Naive thymus-derived CD4-positive, alpha-beta T cell (primary cell): ENCODE measurements around the gene ODAM. TPM values are rescaled to one million over a fixed set of nuclear protein-coding genes. Genes with fewer than 3 reads are reported as not detected.
"Not testable (repeated sequence)": the region's sequence is repeated elsewhere in the genome, so short reads cannot be mapped to it uniquely, and the experiment has no call there.

ENCODE experiments used
- ATAC-seq: fragments of 150-1000 bp; cut with Tn5 transposase; 2 replicates; pipeline ENCODE4 v1.10.0; 2021; ENCODE audit warnings: mild to moderate bottlenecking, moderate library complexity
- CTCF ChIA-PET: fragments of 350-600 bp; sonication (Branson Sonifier 250); formaldehyde crosslinking; loops from one replicate; lab custom pipeline; 2021; ENCODE audit warnings: antibody characterized with exemption; lab: Charles Lee
- POLR2A ChIA-PET: fragments of 350-600 bp; sonication (Branson Sonifier 250); formaldehyde crosslinking; loops from one replicate; lab custom pipeline; 2021; ENCODE audit warnings: antibody characterized with exemption, inconsistent platforms; lab: Charles Lee
- DNase-seq, 9 donors: peaks; one replicate each; pipeline versions ENCODE4 v3.0.0 to v3.0.0-alpha.2; 2020 to 2022; ENCODE audit warnings: mixed read lengths in 1 of 9
- H3K27ac ChIP-seq: one replicate; pipeline ENCODE4 v1.7.0; 2013; ENCODE audit warnings: mild to moderate bottlenecking, low read depth, low read length, moderate library complexity
- H3K27me3 ChIP-seq, 2 donors: one replicate each; pipeline ENCODE4 v1.7.0; 2013; ENCODE audit warnings: low read length in 2 of 2, mild to moderate bottlenecking in 2 of 2, moderate library complexity in 2 of 2; ENCODE audit not compliant: control insufficient read depth in 2 of 2, insufficient read depth in 2 of 2
- H3K36me3 ChIP-seq, 3 experiments: 1 replicate in 2 of 3; 2 replicates in 1 of 3; pipeline ENCODE4 v1.7.0; 2013; ENCODE audit warnings: low read length in 3 of 3, mild to moderate bottlenecking in 3 of 3, moderate library complexity in 1 of 3; ENCODE audit not compliant: insufficient read depth in 3 of 3, control insufficient read depth in 2 of 3
- H3K4me1 ChIP-seq, 2 donors: one replicate each; pipeline ENCODE4 v1.7.0; 2013; ENCODE audit warnings: low read length in 2 of 2, mild to moderate bottlenecking in 2 of 2, moderate library complexity in 1 of 2; ENCODE audit not compliant: control insufficient read depth in 2 of 2, insufficient read depth in 2 of 2
- H3K4me3 ChIP-seq: 2 replicates; pipeline ENCODE4 v1.7.0; 2013; ENCODE audit warnings: mild to moderate bottlenecking, low read length
- H3K9me3 ChIP-seq, 3 experiments: 1 replicate in 2 of 3; 2 replicates in 1 of 3; pipeline ENCODE4 v1.7.0; 2013; ENCODE audit warnings: low read length in 3 of 3; ENCODE audit not compliant: control insufficient read depth in 2 of 3
- H3K27ac Mint-ChIP-seq, 9 donors: one replicate each; pipeline ENCODE4 v1.8.0; 2020 to 2022; ENCODE audit warnings: mixed read lengths in 9 of 9, mild to moderate bottlenecking in 8 of 9, moderate library complexity in 5 of 9, inconsistent platforms in 2 of 9
- H3K27me3 Mint-ChIP-seq, 5 donors: one replicate each; pipeline ENCODE4 v1.8.0; 2021 to 2022; ENCODE audit warnings: mixed read lengths in 5 of 5, mild to moderate bottlenecking in 1 of 5
- H3K36me3 Mint-ChIP-seq, 5 donors: one replicate each; pipeline ENCODE4 v1.8.0; 2020 to 2022; ENCODE audit warnings: mixed read lengths in 5 of 5, mild to moderate bottlenecking in 3 of 5, inconsistent platforms in 1 of 5
- H3K4me1 Mint-ChIP-seq, 7 donors: one replicate each; pipeline ENCODE4 v1.8.0; 2020 to 2022; ENCODE audit warnings: mixed read lengths in 7 of 7, mild to moderate bottlenecking in 3 of 7, inconsistent platforms in 1 of 7
- H3K4me3 Mint-ChIP-seq, 10 donors: one replicate each; pipeline ENCODE4 v1.8.0; 2020 to 2022; ENCODE audit warnings: mild to moderate bottlenecking in 10 of 10, mixed read lengths in 10 of 10, moderate library complexity in 6 of 10, inconsistent platforms in 2 of 10
- H3K9me3 Mint-ChIP-seq, 11 donors: one replicate each; pipeline ENCODE4 v1.8.0; 2020 to 2022; ENCODE audit warnings: mixed read lengths in 11 of 11, mild to moderate bottlenecking in 4 of 11, inconsistent platforms in 1 of 11, moderate library complexity in 1 of 11
- intact Hi-C, 2 donors: fragments of 100-400 bp; cut with micrococcal nuclease; formaldehyde crosslinking; loops; one replicate each; pipeline ENCODE4 v1.15.1; 2023
- polyA plus RNA-seq, 2 donors: library from polyadenylated mRNA; unstranded; fragments of 300-500 nt; fragmentation: Illumina TruSeq; gene quantifications; one replicate each; pipeline ENCODE4 v1.2.3, GENCODE V29; 2021
- total RNA-seq, 6 experiments: library from RNA in 5 of 6; stranded (reverse) in 5 of 6; gene quantifications; 1 replicate in 5 of 6; 2 replicates in 1 of 6; pipeline ENCODE4 v1.2.3 and lab custom pipeline; 2021 to 2026

The ODAM gene
- total and polyA plus RNA-seq, 7 experiments from 2014 or later: not detected

GRCh38 chr4:70190579-70190978 lies 4.9 kb upstream of the ODAM start:
- intact Hi-C loops: no loop called here
- H3K4me1 Mint-ChIP-seq: no peaks in the 10 kb centered on the region
- H3K9me3 Mint-ChIP-seq: peaks cover 0 to 3% (median 0%) of the 10 kb centered on the region in 11 donors
- no peaks in the 10 kb centered on the region for H3K36me3 Mint-ChIP-seq
- no peaks in the 10 kb centered on the region for H3K9me3 ChIP-seq
- H3K27ac ChIP-seq: no peak overlapping the region
- H3K4me3 Mint-ChIP-seq: no peak overlapping the region
- no peak for ATAC-seq
- H3K27me3 ChIP-seq: no peaks in the 10 kb centered on the region
- no peak for DNase-seq
- no peak overlapping the region for H3K4me3 ChIP-seq
- peaks cover 0 to 5% (median 0%) of the 10 kb centered on the region in 5 donors for H3K27me3 Mint-ChIP-seq
- ChIA-PET POLR2A (no interaction called here), CTCF (interaction anchor here (0.5 kb wide), 1 partner anchor 316 kb away, joined by 3 read pairs; no protein-coding TSS in a partner anchor)
- no peaks in the 10 kb centered on the region for H3K36me3 ChIP-seq
- no peaks in the 10 kb centered on the region for H3K4me1 ChIP-seq
- H3K27ac Mint-ChIP-seq: no peak overlapping the region

DNA sequence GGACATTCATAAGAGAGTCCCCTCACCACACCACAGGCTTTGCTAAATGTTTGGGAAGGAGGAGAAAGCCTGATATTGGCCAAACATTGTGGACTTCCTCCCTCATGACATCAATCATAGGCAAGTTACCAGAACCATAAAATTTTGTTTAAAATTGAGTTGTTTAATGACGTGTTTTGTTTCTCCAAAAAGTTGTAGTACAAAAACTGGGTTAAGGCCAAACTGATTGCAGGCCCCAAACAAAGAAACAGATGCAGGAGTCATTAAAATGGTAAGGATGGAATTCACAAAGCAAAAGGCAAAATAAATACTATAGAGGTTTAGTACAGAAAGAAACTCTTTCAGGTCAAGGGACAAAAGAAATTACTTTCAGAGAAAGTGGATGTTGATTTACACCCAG lies 3.9 kb upstream of the ODAM start:
- intact Hi-C loops: no loop called here
- DNase-seq (no peak), ATAC-seq (no peak)
- Mint-ChIP-seq H3K9me3 (peaks cover 0 to 3% (median 0%) of the 10 kb centered on the region in 11 donors), H3K4me1 (no peaks in the 10 kb centered on the region), H3K27me3 (peaks cover 0 to 5% (median 0%) of the 10 kb centered on the region in 5 donors), H3K27ac (no peak overlapping the region), H3K36me3 (no peaks in the 10 kb centered on the region), H3K4me3 (no peak overlapping the region)
- Histone ChIP-seq H3K4me3 (no peak overlapping the region), H3K9me3 (no peaks in the 10 kb centered on the region), H3K27me3 (no peaks in the 10 kb centered on the region), H3K27ac (no peak overlapping the region), H3K36me3 (no peaks in the 10 kb centered on the region), H3K4me1 (no peaks in the 10 kb centered on the region)
- ChIA-PET CTCF (no interaction called here), POLR2A (no interaction called here)

DNA sequence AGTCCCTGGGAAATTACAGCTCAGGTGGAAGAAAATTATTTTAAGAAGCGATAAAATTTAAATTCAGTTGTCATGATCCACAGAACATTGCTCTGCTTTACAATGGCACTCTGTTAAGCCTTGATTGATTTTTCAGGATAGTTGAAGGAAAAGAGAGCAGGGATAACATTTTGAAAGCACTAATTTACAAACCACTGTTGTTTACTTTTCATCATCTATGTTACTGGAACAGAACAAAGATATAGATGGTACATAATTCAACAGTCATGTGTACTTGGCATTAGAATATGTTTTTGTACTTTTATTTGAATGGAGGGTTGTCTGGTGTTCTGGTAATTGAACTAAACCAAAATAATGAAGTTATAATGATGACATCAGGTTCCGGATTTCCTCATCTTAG lies 2.6 kb upstream of the ODAM start:
- peaks cover 0 to 5% (median 0%) of the 10 kb centered on the region in 5 donors for H3K27me3 Mint-ChIP-seq
- ChIA-PET POLR2A (no interaction called here), CTCF (no interaction called here)
- H3K9me3 Mint-ChIP-seq: peaks cover 0 to 3% (median 0%) of the 10 kb centered on the region in 11 donors
- DNase-seq: no peak
- no peaks in the 10 kb centered on the region for H3K4me1 Mint-ChIP-seq
- no peaks in the 10 kb centered on the region for H3K27me3 ChIP-seq
- no peak overlapping the region for H3K4me3 Mint-ChIP-seq
- H3K36me3 Mint-ChIP-seq: no peaks in the 10 kb centered on the region
- no peak overlapping the region for H3K27ac ChIP-seq
- H3K27ac Mint-ChIP-seq: no peak overlapping the region
- intact Hi-C loops: no loop called here
- H3K4me3 ChIP-seq: no peak overlapping the region
- ATAC-seq: no peak
- H3K4me1 ChIP-seq: no peaks in the 10 kb centered on the region
- no peaks in the 10 kb centered on the region for H3K9me3 ChIP-seq
- no peaks in the 10 kb centered on the region for H3K36me3 ChIP-seq

- peaks cover 0 to 3% (median 0%) of the 10 kb centered on the region in 11 donors for H3K9me3 Mint-ChIP-seq
- ATAC-seq (no peak), DNase-seq (no peak)
- no peaks in the 10 kb centered on the region for H3K36me3 ChIP-seq
- H3K4me3 Mint-ChIP-seq: no peak overlapping the region
- H3K4me1 Mint-ChIP-seq: no peaks in the 10 kb centered on the region
- H3K27ac Mint-ChIP-seq: no peak overlapping the region
- no peaks in the 10 kb centered on the region for H3K9me3 ChIP-seq
- peaks cover 0 to 4% (median 0%) of the 10 kb centered on the region in 5 donors for H3K27me3 Mint-ChIP-seq
- intact Hi-C loops: no loop called here
- H3K4me3 ChIP-seq: no peak overlapping the region
- no peak overlapping the region for H3K27ac ChIP-seq
- ChIA-PET POLR2A (no interaction called here), CTCF (no interaction called here)
- no peaks in the 10 kb centered on the region for H3K27me3 ChIP-seq
- no peaks in the 10 kb centered on the region for H3K36me3 Mint-ChIP-seq
- no peaks in the 10 kb centered on the region for H3K4me1 ChIP-seq
These were observed 1.3 kb downstream of the ODAM start for GRCh38 chr4:70196857-70197256.

- POLR2A ChIA-PET: no interaction called here
- intact Hi-C loops: no loop called here
- H3K27ac ChIP-seq: no peak overlapping the region
- ATAC-seq (no peak), DNase-seq (no peak)
- no peaks in the 10 kb centered on the region for H3K4me1 ChIP-seq
- H3K36me3 ChIP-seq: no peaks in the 10 kb centered on the region
- H3K27ac Mint-ChIP-seq: no peak overlapping the region
- H3K9me3 ChIP-seq: no peaks in the 10 kb centered on the region
- CTCF ChIA-PET: interaction anchor here (0.9 kb wide), 1 partner anchor 15 kb away, joined by 4 read pairs; no protein-coding TSS in a partner anchor
- H3K27me3 Mint-ChIP-seq: peaks cover 0 to 4% (median 0%) of the 10 kb centered on the region in 5 donors
- no peak overlapping the region for H3K4me3 Mint-ChIP-seq
- peaks cover 0 to 3% (median 0%) of the 10 kb centered on the region in 11 donors for H3K9me3 Mint-ChIP-seq
- no peaks in the 10 kb centered on the region for H3K4me1 Mint-ChIP-seq
- H3K4me3 ChIP-seq: no peak overlapping the region
- H3K36me3 Mint-ChIP-seq: no peaks in the 10 kb centered on the region
- no peaks in the 10 kb centered on the region for H3K27me3 ChIP-seq
These were observed 2.3 kb downstream of the ODAM start for GRCh38 chr4:70197842-70198241.

DNA sequence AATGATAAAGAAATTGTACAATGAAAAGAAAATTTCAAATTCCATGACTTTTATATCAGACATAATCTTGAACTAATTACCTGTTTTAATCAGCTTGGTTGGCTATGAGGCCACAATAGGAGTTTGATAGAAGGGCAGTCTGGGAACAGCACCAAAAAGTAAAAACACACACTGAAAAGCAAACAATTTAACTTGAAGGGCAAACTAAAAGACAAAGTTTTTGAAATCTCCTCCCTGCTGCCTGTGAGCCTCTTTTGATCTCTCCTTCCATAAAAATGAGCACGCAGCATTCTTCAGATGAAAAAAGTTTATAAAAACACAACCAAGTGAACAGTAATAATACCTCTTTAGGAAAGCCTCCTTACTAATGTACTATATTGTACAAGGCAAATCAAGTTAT lies 8.1 kb downstream of the ODAM start:
- peaks cover 0 to 5% (median 0%) of the 10 kb centered on the region in 11 donors for H3K9me3 Mint-ChIP-seq
- Histone ChIP-seq H3K4me3 (no peak overlapping the region), H3K9me3 (no peaks in the 10 kb centered on the region), H3K36me3 (no peaks in the 10 kb centered on the region), H3K4me1 (no peaks in the 10 kb centered on the region), H3K27ac (no peak overlapping the region), H3K27me3 (no peaks in the 10 kb centered on the region)
- no peak overlapping the region for H3K4me3 Mint-ChIP-seq
- no peak for DNase-seq
- ChIA-PET CTCF (no interaction called here), POLR2A (no interaction called here)
- H3K27ac Mint-ChIP-seq: no peak overlapping the region
- H3K27me3 Mint-ChIP-seq: no peaks in the 10 kb centered on the region
- H3K36me3 Mint-ChIP-seq: no peaks in the 10 kb centered on the region
- no peaks in the 10 kb centered on the region for H3K4me1 Mint-ChIP-seq
- no peak for ATAC-seq
- intact Hi-C loops: no loop called here

DNA sequence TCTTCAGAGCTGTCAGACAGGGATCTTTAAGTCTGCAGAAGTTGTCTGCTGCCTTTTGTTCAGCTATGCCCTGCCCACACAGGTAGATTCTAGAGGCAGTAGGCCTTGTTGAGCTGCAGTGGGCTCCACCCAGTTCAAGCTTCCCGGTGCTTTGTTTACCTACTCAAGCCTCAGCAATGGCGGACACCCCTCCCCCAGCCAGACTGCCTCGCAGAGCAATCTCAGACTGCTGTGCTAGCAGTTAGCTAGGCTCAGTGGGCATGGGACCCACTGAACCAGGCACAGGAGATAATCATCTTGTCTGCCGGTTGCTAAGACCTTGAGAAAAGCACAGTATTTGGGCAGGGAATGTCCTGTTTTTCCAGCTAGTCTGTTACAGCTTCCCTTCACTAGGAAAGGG lies 17.2 kb downstream of the ODAM start:
- H3K27me3 Mint-ChIP-seq, H3K4me3 Mint-ChIP-seq, H3K36me3 Mint-ChIP-seq, H3K4me1 ChIP-seq, H3K4me3 ChIP-seq, H3K36me3 ChIP-seq, H3K9me3 ChIP-seq, H3K4me1 Mint-ChIP-seq, intact Hi-C loops, H3K27ac Mint-ChIP-seq, H3K27ac ChIP-seq, ATAC-seq, POLR2A ChIA-PET, H3K27me3 ChIP-seq, DNase-seq: not testable (repeated sequence)
- CTCF ChIA-PET: interaction anchor here (0.6 kb wide), 1 partner anchor 29 kb away, joined by 6 read pairs; no protein-coding TSS in a partner anchor
- H3K9me3 Mint-ChIP-seq: peaks cover 0 to 22% (median 8%) of the 10 kb centered on the region in 11 donors
